Sigmoid colon (tissue), 4 donors: ENCODE data around the gene IFIT1.

Experiments used
- CTCF ChIP-seq, 4 experiments: fragments of 450-650 bp in 3 of 4; fragments of 200-600 bp in 1 of 4; IDR thresholded peaks; one replicate each; pipeline ENCODE4 v1.5.1; 2016 to 2019; ENCODE audit warnings: antibody characterized with exemption in 4 of 4, mild to moderate bottlenecking in 3 of 4, moderate library complexity in 2 of 4
- EP300 ChIP-seq, 4 donors: sonication (generic); formaldehyde crosslinking; IDR thresholded peaks; one replicate each; pipeline ENCODE4 v1.6.1; 2017; ENCODE audit warnings: antibody characterized with exemption in 4 of 4
- POLR2A ChIP-seq, 2 donors: fragments of 450-650 bp; IDR thresholded peaks; one replicate each; pipeline ENCODE4 v1.6.1; 2016; ENCODE audit warnings: antibody characterized with exemption in 2 of 2, mild to moderate bottlenecking in 2 of 2, moderate library complexity in 2 of 2

- TF ChIP-seq POLR2A (IDR thresholded peaks at IDR 0.05) (no peak), CTCF (IDR thresholded peaks at IDR 0.05) (no peak), EP300 (IDR thresholded peaks at IDR 0.05) (no peak)
Observed at GRCh38 chr10:89367529-89367928, 24.9 kb upstream of the IFIT1 start.
